ENCODE results near the gene RNF112.

RNF112 gene

DNA sequence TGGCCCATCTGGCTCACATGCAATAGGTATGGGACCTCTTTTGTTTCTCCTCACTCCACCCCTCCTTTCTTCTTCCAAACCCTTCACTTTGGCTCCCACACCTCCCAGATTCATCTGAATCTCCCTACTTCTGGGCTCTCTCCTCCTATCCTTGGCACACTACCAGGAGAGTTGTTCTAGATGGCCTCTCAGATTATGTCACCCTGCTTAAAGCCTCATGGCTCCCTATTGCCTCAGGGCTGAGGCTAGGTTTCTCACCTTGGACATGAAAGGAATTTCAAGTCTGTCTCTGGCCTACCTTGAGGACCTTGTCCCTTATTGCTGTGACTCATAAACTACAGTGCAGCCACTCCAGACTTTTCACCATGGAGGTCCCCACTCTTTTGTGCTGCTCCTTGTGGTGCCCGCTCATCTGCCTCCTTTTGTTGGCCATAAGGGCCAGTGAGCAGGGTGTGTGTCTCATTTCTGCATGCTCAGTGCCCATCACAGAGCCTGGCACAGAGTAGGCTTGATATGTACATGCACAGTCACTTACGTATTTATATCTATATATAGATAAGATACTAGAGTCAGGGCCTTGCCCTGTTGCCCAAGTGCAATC, 23.0 kb upstream of the RNF112 start:
- no peak overlapping the region for H2AFZ ChIP-seq (ENCODE audit: low read length)
- no peaks in the 10 kb centered on the region for H3K9me2 ChIP-seq (replicated peaks; ENCODE audit: low read depth, low read length)
- TF ChIP-seq, protein P1, sequence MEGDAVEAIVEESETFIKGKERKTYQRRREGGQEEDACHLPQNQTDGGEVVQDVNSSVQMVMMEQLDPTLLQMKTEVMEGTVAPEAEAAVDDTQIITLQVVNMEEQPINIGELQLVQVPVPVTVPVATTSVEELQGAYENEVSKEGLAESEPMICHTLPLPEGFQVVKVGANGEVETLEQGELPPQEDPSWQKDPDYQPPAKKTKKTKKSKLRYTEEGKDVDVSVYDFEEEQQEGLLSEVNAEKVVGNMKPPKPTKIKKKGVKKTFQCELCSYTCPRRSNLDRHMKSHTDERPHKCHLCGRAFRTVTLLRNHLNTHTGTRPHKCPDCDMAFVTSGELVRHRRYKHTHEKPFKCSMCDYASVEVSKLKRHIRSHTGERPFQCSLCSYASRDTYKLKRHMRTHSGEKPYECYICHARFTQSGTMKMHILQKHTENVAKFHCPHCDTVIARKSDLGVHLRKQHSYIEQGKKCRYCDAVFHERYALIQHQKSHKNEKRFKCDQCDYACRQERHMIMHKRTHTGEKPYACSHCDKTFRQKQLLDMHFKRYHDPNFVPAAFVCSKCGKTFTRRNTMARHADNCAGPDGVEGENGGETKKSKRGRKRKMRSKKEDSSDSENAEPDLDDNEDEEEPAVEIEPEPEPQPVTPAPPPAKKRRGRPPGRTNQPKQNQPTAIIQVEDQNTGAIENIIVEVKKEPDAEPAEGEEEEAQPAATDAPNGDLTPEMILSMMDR (conservative IDR thresholded peaks at IDR 0.05; ENCODE audit: low read length), result no peak
- TF ChIP-seq EZH2phosphoT487 (IDR thresholded peaks at IDR 0.05; ENCODE audit: borderline replicate concordance), result no peak
- no peak overlapping the region for H3K4me3 ChIP-seq (ENCODE audit: low read length, poor library complexity, severe bottlenecking)
- H3F3A ChIP-seq (ENCODE audit: low read depth), result no peaks in the 10 kb centered on the region
- H3K79me2 ChIP-seq (ENCODE audit: insufficient read depth, low read length), result no peaks in the 10 kb centered on the region
- H4K20me1 ChIP-seq (ENCODE audit: insufficient read depth, low read length, poor library complexity, severe bottlenecking), result no peaks in the 10 kb centered on the region
- peaks cover 5% of the 10 kb centered on the region for H3K4me1 ChIP-seq (ENCODE audit: insufficient read depth, low read length, poor library complexity, severe bottlenecking)
- H3K9ac ChIP-seq (ENCODE audit: low read depth, low read length, poor library complexity, severe bottlenecking), result no peak overlapping the region
- no peaks in the 10 kb centered on the region for H3K27me3 ChIP-seq (ENCODE audit: insufficient read depth, low read length, poor library complexity, severe bottlenecking)
- H3K9me3 ChIP-seq (ENCODE audit: insufficient read depth, low read depth, low read length), result no peaks in the 10 kb centered on the region
- H3K4me2 ChIP-seq (ENCODE audit: low read depth, low read length, poor library complexity, severe bottlenecking), result no peak overlapping the region
- H3K36me3 ChIP-seq (ENCODE audit: insufficient read depth, low read length), result no peaks in the 10 kb centered on the region; the same call in 1 of the 2 replicates

DNA sequence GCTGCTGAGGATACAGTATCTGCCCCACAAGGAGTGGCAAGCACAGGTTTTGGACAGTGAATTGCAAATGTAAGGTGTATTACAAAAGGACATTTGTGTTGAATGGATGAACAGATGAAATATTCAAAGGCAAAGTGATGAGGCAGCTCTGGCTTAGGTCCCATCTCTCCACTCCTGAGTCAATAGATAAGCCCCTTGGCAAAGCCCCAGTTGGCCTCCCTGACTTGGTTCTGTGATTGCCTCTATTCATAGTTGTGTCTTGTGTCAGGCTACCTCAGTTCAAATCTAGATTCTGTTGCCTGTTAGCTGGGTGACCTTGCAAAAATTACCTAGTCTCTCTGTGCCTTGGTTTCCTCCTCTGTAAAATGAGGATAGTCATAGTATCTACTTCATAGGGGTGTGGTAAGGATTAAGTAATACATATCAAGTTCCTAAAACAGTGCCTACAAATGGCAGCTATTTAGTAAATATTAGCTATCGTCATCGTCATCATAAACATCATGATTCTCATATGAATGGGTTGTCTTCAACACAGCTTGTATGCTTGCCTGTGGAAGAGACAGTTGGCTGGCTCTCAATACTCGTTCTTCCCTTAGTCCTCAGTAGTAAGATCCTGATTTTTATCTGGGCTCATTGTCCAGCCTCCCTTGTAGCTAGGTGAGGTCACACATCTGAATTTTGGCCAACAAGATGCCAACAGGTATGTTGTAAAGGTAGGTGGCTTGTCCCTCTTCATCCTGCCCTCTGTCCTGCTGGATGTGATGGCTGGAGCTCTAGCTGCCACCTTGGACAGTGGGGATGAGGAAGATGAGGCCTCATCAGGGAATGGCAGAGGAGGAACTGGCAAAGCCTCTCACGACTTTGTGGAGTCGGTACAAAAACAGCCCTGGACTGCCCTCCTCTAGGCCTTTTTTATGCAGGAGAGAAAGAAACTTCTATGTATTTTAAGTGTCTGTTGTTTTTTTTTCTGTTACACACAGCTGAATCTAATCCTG, 21.9 kb upstream of the RNF112 start:
- Histone ChIP-seq H3K4me1 (ENCODE audit: insufficient read depth, low read length, poor library complexity, severe bottlenecking) (peaks cover 5% of the 10 kb centered on the region), H3K9me2 (replicated peaks; ENCODE audit: low read depth, low read length) (no peaks in the 10 kb centered on the region), H3F3A (ENCODE audit: low read depth) (no peaks in the 10 kb centered on the region), H3K27me3 (ENCODE audit: insufficient read depth, low read length, poor library complexity, severe bottlenecking) (no peaks in the 10 kb centered on the region), H3K9me3 (ENCODE audit: insufficient read depth, low read depth, low read length) (no peaks in the 10 kb centered on the region), H3K79me2 (ENCODE audit: insufficient read depth, low read length) (no peaks in the 10 kb centered on the region), H3K9ac (ENCODE audit: low read depth, low read length, poor library complexity, severe bottlenecking) (no peak overlapping the region), H4K20me1 (ENCODE audit: insufficient read depth, low read length, poor library complexity, severe bottlenecking) (no peaks in the 10 kb centered on the region), H2AFZ (ENCODE audit: low read length) (no peak overlapping the region), H3K36me3 (ENCODE audit: insufficient read depth, low read length) (no peaks in the 10 kb centered on the region), H3K4me2 (ENCODE audit: low read depth, low read length, poor library complexity, severe bottlenecking) (no peak overlapping the region), H3K4me3 (ENCODE audit: low read length, poor library complexity, severe bottlenecking) (no peak overlapping the region)
- TF ChIP-seq EZH2phosphoT487 (IDR thresholded peaks at IDR 0.05; ENCODE audit: borderline replicate concordance), result no peak
- TF ChIP-seq, protein P1 (conservative IDR thresholded peaks at IDR 0.05; ENCODE audit: low read length), result no peak

DNA sequence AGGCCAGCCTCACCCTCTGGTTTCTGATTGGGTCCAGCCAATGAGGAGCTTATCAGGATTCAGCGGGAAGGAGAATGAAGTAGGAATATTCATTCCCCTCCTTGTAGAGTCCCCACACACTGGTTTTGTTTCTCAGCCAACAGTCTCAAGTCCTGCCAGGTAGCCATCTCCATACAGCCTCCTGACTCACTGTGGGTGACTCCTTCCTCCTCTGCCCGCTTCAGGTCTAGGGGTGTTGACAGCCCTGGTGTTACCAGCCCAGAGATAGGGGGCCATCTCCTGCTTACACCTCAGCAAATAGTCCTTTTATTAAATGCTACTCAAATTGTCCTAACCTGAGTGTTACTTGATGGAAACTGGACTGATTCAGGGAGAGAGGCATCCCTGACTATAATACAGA, 20.1 kb upstream of the RNF112 start:
- Histone ChIP-seq H3K4me2 (ENCODE audit: low read depth, low read length, poor library complexity, severe bottlenecking) (no peak overlapping the region), H3K9ac (ENCODE audit: low read depth, low read length, poor library complexity, severe bottlenecking) (no peak overlapping the region), H3K79me2 (ENCODE audit: insufficient read depth, low read length) (no peaks in the 10 kb centered on the region), H2AFZ (ENCODE audit: low read length) (no peak overlapping the region), H3K27me3 (ENCODE audit: insufficient read depth, low read length, poor library complexity, severe bottlenecking) (no peaks in the 10 kb centered on the region), H3K4me3 (ENCODE audit: low read length, poor library complexity, severe bottlenecking) (no peak overlapping the region), H3K9me2 (replicated peaks; ENCODE audit: low read depth, low read length) (no peaks in the 10 kb centered on the region), H4K20me1 (ENCODE audit: insufficient read depth, low read length, poor library complexity, severe bottlenecking) (no peaks in the 10 kb centered on the region), H3K36me3 (ENCODE audit: insufficient read depth, low read length) (no peaks in the 10 kb centered on the region), H3F3A (ENCODE audit: low read depth) (no peaks in the 10 kb centered on the region), H3K4me1 (ENCODE audit: insufficient read depth, low read length, poor library complexity, severe bottlenecking) (peaks cover 5% of the 10 kb centered on the region), H3K9me3 (ENCODE audit: insufficient read depth, low read depth, low read length) (no peaks in the 10 kb centered on the region)
- TF ChIP-seq, protein P1 (conservative IDR thresholded peaks at IDR 0.05; ENCODE audit: low read length), result no peak
- TF ChIP-seq EZH2phosphoT487 (IDR thresholded peaks at IDR 0.05; ENCODE audit: borderline replicate concordance), result no peak

All from Loucy (cell line).